Stimulated activated CD4-positive, alpha-beta T cell treated with anti-CD3 and anti-CD28 coated beads, Interleukin-1b, Interleukin-23, amount 100 ng/mL, for 1 hour (primary cell): ENCODE results near the gene ARHGAP6.

Source experiments
- DNase-seq, 2 donors: peaks; one replicate each; pipeline ENCODE4 v3.0.0-alpha.2; 2020; ENCODE audit warnings: low read depth in 2 of 2

ARHGAP6 gene

GRCh38 chrX:11575332-11575731 is 90.4 kb downstream of the ARHGAP6 start:
- no peak for DNase-seq

- DNase-seq: no peak
These were observed 98.0 kb downstream of the ARHGAP6 start for GRCh38 chrX:11567528-11568220.

- DNase-seq: no peak
These were observed 98.9 kb downstream of the ARHGAP6 start for GRCh38 chrX:11566789-11567188.

- DNase-seq: no peak
These were observed 99.5 kb downstream of the ARHGAP6 start for GRCh38 chrX:11566173-11566572.

- DNase-seq: no peak
These were observed 101.2 kb downstream of the ARHGAP6 start for GRCh38 chrX:11564546-11564945.

- no peak for DNase-seq
These were observed 103.2 kb downstream of the ARHGAP6 start for GRCh38 chrX:11562570-11562969.

GRCh38 chrX:11558972-11559371 is 106.7 kb downstream of the ARHGAP6 start:
- DNase-seq: peak in 1 of 2 donors; percentile 25

- DNase-seq: no peak
These were observed 108.6 kb downstream of the ARHGAP6 start for GRCh38 chrX:11557120-11557519.

GRCh38 chrX:11555759-11556158 is 110.0 kb downstream of the ARHGAP6 start:
- no peak for DNase-seq

GRCh38 chrX:11553594-11553993 is 112.1 kb downstream of the ARHGAP6 start:
- DNase-seq: no peak

GRCh38 chrX:11551151-11551550 is 114.6 kb downstream of the ARHGAP6 start:
- no peak for DNase-seq

- no peak for DNase-seq
These were observed 118.8 kb downstream of the ARHGAP6 start for GRCh38 chrX:11546917-11547316.

GRCh38 chrX:11543249-11543648 is 122.5 kb downstream of the ARHGAP6 start:
- DNase-seq: no peak

- no peak for DNase-seq
These were observed 124.2 kb downstream of the ARHGAP6 start for GRCh38 chrX:11541510-11541909.

- DNase-seq: no peak
These were observed 125.0 kb downstream of the ARHGAP6 start for GRCh38 chrX:11540532-11541377.

- DNase-seq: no peak
These were observed 128.6 kb downstream of the ARHGAP6 start for GRCh38 chrX:11537141-11537540.

- no peak for DNase-seq
These were observed 130.4 kb downstream of the ARHGAP6 start for GRCh38 chrX:11535156-11535919.

GRCh38 chrX:11533199-11533651 is 132.5 kb downstream of the ARHGAP6 start:
- DNase-seq: no peak

- DNase-seq: no peak
These were observed 133.2 kb downstream of the ARHGAP6 start for GRCh38 chrX:11532291-11533078.

- DNase-seq: no peak
These were observed 134.5 kb downstream of the ARHGAP6 start for GRCh38 chrX:11531226-11531625.

GRCh38 chrX:11530621-11531020 is 135.1 kb downstream of the ARHGAP6 start:
- DNase-seq: no peak
